ENCODE measurements around the gene PPP1R10. TPM values are rescaled to one million over a fixed set of nuclear protein-coding genes. Genes with fewer than 3 reads are reported as not detected.
A peak's percentile ranks its signal among the peaks of the same experiment; 100 is the strongest.

The PPP1R10 gene
- total RNA-seq, 1 experiment from 2014 or later, result 123 TPM

DNA sequence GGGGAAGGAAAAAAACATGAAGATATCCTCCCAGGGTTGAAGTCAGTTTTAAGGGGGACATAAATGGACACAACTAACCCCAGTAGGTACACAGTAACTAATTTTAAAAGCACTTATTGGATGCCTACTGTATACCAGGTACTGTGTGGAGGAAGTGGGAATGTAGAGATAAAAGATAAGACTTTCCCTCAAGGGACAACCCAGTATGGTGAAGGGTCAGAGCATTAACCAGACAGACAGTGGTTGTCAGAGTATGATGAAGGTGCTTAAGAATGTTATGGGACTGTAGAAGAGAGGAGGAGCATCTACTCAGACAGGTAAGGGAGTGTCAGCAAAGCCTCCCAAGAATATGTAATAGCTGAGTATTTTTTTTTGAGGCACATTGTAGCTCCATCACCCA, 44.9 kb downstream of the PPP1R10 start:
- Histone ChIP-seq H3K4me2 (ENCODE audit: insufficient read depth, insufficient read length, low read length) (peak overlapping the region; percentile 84), H2AFZ (ENCODE audit: low read length) (no peak overlapping the region), H3K27me3 (ENCODE audit: insufficient read depth, low read length) (no peaks in the 10 kb centered on the region), H2BK15ac (ENCODE audit: low read depth, low read length) (no peak overlapping the region), H3K9me3 (ENCODE audit: control insufficient read depth, low read depth, low read length) (no peaks in the 10 kb centered on the region), H3K79me2 (ENCODE audit: insufficient read depth, low read length) (peaks cover 28% of the 10 kb centered on the region; the same call in 1 of the 2 replicates), H2BK5ac (ENCODE audit: insufficient read length, low read length) (no peak overlapping the region), H3K4ac (ENCODE audit: low read depth, low read length) (no peak overlapping the region), H3K4me1 (ENCODE audit: insufficient read depth, low read length) (no peaks in the 10 kb centered on the region), H3K27ac (ENCODE audit: insufficient read length, low read depth, low read length) (no peak overlapping the region), H3K9ac (ENCODE audit: extremely low read depth, insufficient read length, low read length) (peak overlapping the region; percentile 98), H2BK20ac (ENCODE audit: low read depth, low read length, poor library complexity, severe bottlenecking) (no peak overlapping the region), H3K23me2 (ENCODE audit: insufficient read length, low read depth, low read length, poor library complexity, severe bottlenecking) (peaks cover 6% of the 10 kb centered on the region), H4K91ac (ENCODE audit: insufficient read length, low read depth, low read length) (no peak overlapping the region), H3K14ac (ENCODE audit: insufficient read depth, low read length) (no peak overlapping the region), H3T11ph (ENCODE audit: low read length) (no peak overlapping the region), H3K23ac (ENCODE audit: insufficient read length, low read depth, low read length) (no peak overlapping the region), H4K5ac (ENCODE audit: insufficient read length, low read depth, low read length) (no peak overlapping the region), H3K18ac (ENCODE audit: insufficient read length, low read depth, low read length) (no peak overlapping the region), H4K8ac (replicated peaks; ENCODE audit: insufficient read length, low read depth, low read length) (no peak overlapping the region), H3K79me1 (ENCODE audit: insufficient read depth, low read depth, low read length, poor library complexity, severe bottlenecking) (peaks cover 17% of the 10 kb centered on the region), H2BK12ac (ENCODE audit: insufficient read length, low read depth, low read length) (no peak overlapping the region), H2AK5ac (ENCODE audit: insufficient read length, low read length) (no peak overlapping the region), H2BK120ac (ENCODE audit: low read depth, low read length, poor library complexity, severe bottlenecking) (no peak overlapping the region), H3K56ac (ENCODE audit: insufficient read length, low read depth, low read length) (no peak overlapping the region), H4K20me1 (ENCODE audit: control insufficient read depth, insufficient read depth, insufficient read length) (no peaks in the 10 kb centered on the region)
- H3K4me3 Mint-ChIP-seq, result peak overlapping the region; percentile 99
- no peaks in the 10 kb centered on the region; a peak in 1 of 5 replicates for H3K9me3 Mint-ChIP-seq
- TF ChIP-seq, protein P1, sequence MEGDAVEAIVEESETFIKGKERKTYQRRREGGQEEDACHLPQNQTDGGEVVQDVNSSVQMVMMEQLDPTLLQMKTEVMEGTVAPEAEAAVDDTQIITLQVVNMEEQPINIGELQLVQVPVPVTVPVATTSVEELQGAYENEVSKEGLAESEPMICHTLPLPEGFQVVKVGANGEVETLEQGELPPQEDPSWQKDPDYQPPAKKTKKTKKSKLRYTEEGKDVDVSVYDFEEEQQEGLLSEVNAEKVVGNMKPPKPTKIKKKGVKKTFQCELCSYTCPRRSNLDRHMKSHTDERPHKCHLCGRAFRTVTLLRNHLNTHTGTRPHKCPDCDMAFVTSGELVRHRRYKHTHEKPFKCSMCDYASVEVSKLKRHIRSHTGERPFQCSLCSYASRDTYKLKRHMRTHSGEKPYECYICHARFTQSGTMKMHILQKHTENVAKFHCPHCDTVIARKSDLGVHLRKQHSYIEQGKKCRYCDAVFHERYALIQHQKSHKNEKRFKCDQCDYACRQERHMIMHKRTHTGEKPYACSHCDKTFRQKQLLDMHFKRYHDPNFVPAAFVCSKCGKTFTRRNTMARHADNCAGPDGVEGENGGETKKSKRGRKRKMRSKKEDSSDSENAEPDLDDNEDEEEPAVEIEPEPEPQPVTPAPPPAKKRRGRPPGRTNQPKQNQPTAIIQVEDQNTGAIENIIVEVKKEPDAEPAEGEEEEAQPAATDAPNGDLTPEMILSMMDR (conservative IDR thresholded peaks at IDR 0.05), result no peak
- H3K27me3 Mint-ChIP-seq (ENCODE audit: low read depth), result peaks cover 10% of the 10 kb centered on the region
- peaks cover 8 to 16% (median 13%) of the 10 kb centered on the region in 3 experiments for H3K36me3 Mint-ChIP-seq (ENCODE audit: insufficient read depth in 1 of 3, low read depth in 3 of 3)
- DNase-seq, result no peak
- no peak overlapping the region; a peak in 1 of 7 replicates for H3K27ac Mint-ChIP-seq
- H3K4me1 Mint-ChIP-seq, result peaks cover 26 to 28% of the 10 kb centered on the region in 2 experiments

Data from H9 (cell line).